ENCODE results near the gene LGALS12. TPM values are rescaled to one million over a fixed set of nuclear protein-coding genes. Genes with fewer than 3 reads are reported as not detected.

Gene LGALS12
- total RNA-seq, 2 donors from 2014 or later = 2.9 TPM; not detected in 1

GRCh38 chr11:63494975-63495374 lies 10.9 kb upstream of the LGALS12 start:
- TF ChIP-seq, protein P1, sequence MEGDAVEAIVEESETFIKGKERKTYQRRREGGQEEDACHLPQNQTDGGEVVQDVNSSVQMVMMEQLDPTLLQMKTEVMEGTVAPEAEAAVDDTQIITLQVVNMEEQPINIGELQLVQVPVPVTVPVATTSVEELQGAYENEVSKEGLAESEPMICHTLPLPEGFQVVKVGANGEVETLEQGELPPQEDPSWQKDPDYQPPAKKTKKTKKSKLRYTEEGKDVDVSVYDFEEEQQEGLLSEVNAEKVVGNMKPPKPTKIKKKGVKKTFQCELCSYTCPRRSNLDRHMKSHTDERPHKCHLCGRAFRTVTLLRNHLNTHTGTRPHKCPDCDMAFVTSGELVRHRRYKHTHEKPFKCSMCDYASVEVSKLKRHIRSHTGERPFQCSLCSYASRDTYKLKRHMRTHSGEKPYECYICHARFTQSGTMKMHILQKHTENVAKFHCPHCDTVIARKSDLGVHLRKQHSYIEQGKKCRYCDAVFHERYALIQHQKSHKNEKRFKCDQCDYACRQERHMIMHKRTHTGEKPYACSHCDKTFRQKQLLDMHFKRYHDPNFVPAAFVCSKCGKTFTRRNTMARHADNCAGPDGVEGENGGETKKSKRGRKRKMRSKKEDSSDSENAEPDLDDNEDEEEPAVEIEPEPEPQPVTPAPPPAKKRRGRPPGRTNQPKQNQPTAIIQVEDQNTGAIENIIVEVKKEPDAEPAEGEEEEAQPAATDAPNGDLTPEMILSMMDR (IDR thresholded peaks at IDR 0.05) = no peak
- peaks cover 0 to 19% of the 10 kb centered on the region in 2 donors for H3K4me1 ChIP-seq

GRCh38 chr11:63499874-63500273 lies 6.0 kb upstream of the LGALS12 start:
- Histone ChIP-seq H3K27me3 (no peaks in the 10 kb centered on the region), H3K4me1 (peaks cover 0 to 4% of the 10 kb centered on the region in 2 donors), H3K27ac (no peak overlapping the region), H3K9me3 (peaks cover 0 to 6% of the 10 kb centered on the region in 2 donors), H3K36me3 (no peaks in the 10 kb centered on the region), H3K4me3 (no peak overlapping the region)
- TF ChIP-seq, protein P1 (IDR thresholded peaks at IDR 0.05) = no peak
- no peak for DNase-seq (ENCODE audit: low spot score)

More at GRCh38 chr11:63494975-63495374, 10.9 kb upstream of the LGALS12 start:
- Histone ChIP-seq H3K4me3 (no peak overlapping the region), H3K36me3 (no peaks in the 10 kb centered on the region), H3K9me3 (peaks cover 0 to under 1% of the 10 kb centered on the region in 2 donors), H3K27ac (no peak overlapping the region), H3K27me3 (no peaks in the 10 kb centered on the region)
- no peak for DNase-seq (ENCODE audit: low spot score)

DNA sequence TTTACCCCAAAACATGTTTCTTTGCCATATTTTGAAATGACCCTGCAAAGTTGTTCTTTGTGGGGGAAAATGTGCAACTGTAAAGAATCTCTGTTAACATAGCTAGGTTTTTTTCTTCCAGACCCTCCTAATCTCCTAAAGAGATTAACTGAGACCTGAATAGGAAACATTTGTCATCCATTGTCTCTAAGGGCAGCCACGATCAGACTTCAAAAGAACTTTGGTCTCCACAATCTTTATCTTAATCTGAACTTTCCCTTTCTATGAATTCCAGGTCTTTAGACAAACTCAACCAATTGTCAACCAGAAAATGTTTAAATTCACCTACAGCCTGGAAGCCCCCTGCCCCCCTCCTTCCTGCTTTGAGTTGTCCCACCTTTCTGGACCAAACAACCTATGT lies 4.6 kb upstream of the LGALS12 start:
- TF ChIP-seq, protein P1 (IDR thresholded peaks at IDR 0.05) = no peak
- H3K27me3 ChIP-seq = no peaks in the 10 kb centered on the region
- no peak overlapping the region for H3K4me3 ChIP-seq
- H3K36me3 ChIP-seq = no peaks in the 10 kb centered on the region
- peaks cover 0 to 11% of the 10 kb centered on the region in 2 donors for H3K4me1 ChIP-seq
- peaks cover 0 to 6% of the 10 kb centered on the region in 2 donors for H3K9me3 ChIP-seq
- DNase-seq (ENCODE audit: low spot score) = no peak
- H3K27ac ChIP-seq = no peak overlapping the region

GRCh38 chr11:63502252-63502820 lies 3.5 kb upstream of the LGALS12 start:
- Histone ChIP-seq H3K4me3 (no peak overlapping the region), H3K27ac (no peak overlapping the region), H3K4me1 (peaks cover 0 to 11% of the 10 kb centered on the region in 2 donors), H3K27me3 (no peaks in the 10 kb centered on the region), H3K36me3 (no peaks in the 10 kb centered on the region), H3K9me3 (peaks cover 0 to 6% of the 10 kb centered on the region in 2 donors)
- DNase-seq (ENCODE audit: low spot score) = no peak
- TF ChIP-seq, protein P1 (IDR thresholded peaks at IDR 0.05) = no peak

GRCh38 chr11:63503492-63503891 lies 2.4 kb upstream of the LGALS12 start:
- DNase-seq (ENCODE audit: low spot score) = no peak

More at GRCh38 chr11:63503492-63503891, 2.4 kb upstream of the LGALS12 start:
- Histone ChIP-seq H3K27ac (no peak overlapping the region), H3K4me3 (no peak overlapping the region), H3K27me3 (no peaks in the 10 kb centered on the region), H3K4me1 (peaks cover 0 to 11% of the 10 kb centered on the region in 2 donors), H3K9me3 (peaks cover 0 to 6% of the 10 kb centered on the region in 2 donors), H3K36me3 (no peaks in the 10 kb centered on the region)
- TF ChIP-seq, protein P1 (IDR thresholded peaks at IDR 0.05) = no peak

Measured in right atrium auricular region (tissue), 2 donors.